ENCODE data around the gene PHTF2. TPM values are rescaled to one million over a fixed set of nuclear protein-coding genes. Genes with fewer than 3 reads are reported as not detected.

PHTF2 gene
- total RNA-seq, 1 donor from 2014 or later = 4.2 TPM

DNA sequence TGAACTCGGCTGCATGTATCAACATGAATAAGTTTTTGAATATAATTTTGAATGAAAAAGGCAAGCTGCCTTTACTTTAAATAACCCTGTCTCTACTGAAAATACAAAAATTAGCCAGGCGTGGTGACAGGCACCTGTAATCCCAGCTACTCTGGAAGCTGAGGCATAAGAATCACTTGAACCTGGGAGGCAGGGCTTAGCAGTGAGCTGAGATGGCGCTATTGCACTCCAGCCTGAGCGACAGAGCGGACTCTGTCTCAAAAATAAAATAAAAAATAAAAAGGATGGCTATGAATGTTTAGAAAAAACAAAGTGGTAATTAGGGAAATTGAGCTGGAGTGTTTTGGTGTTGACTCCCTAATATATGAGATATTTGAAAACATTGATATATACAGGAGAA, 133.3 kb downstream of the PHTF2 start:
- DNase-seq (ENCODE audit: low read depth) (no peak), FAIRE-seq (no peak)
- Histone ChIP-seq H3K36me3 (ENCODE audit: control insufficient read depth, insufficient read depth, low read length) (no peaks in the 10 kb centered on the region), H3K27me3 (ENCODE audit: control insufficient read depth, insufficient read depth, low read length) (no peaks in the 10 kb centered on the region), H3K4me3 (ENCODE audit: low read depth, low read length) (no peak overlapping the region)
- TF ChIP-seq, protein P1, sequence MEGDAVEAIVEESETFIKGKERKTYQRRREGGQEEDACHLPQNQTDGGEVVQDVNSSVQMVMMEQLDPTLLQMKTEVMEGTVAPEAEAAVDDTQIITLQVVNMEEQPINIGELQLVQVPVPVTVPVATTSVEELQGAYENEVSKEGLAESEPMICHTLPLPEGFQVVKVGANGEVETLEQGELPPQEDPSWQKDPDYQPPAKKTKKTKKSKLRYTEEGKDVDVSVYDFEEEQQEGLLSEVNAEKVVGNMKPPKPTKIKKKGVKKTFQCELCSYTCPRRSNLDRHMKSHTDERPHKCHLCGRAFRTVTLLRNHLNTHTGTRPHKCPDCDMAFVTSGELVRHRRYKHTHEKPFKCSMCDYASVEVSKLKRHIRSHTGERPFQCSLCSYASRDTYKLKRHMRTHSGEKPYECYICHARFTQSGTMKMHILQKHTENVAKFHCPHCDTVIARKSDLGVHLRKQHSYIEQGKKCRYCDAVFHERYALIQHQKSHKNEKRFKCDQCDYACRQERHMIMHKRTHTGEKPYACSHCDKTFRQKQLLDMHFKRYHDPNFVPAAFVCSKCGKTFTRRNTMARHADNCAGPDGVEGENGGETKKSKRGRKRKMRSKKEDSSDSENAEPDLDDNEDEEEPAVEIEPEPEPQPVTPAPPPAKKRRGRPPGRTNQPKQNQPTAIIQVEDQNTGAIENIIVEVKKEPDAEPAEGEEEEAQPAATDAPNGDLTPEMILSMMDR (IDR thresholded peaks at IDR 0.05; ENCODE audit: insufficient read depth, low read length, severe bottlenecking) = no peak

DNA sequence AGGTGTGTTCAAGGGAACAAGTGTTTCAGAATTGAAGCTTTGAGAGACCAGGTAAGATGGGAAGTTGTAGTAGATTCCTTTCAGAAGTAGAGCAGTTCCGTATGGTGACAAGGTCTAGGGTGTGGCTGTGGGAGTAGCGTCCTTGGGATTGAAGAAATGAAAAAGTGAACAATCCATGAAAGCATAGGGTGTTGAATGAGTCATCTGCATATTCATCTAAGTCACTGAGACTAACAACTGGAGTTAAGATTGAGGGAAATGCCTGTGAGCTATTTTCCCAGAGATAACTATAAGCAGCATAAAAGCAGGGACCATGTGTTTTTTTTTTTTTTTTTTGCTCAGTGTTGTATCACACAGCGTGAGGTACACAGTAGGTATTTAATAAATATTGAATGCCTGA, 134.8 kb downstream of the PHTF2 start:
- TF ChIP-seq, protein P1 (IDR thresholded peaks at IDR 0.05; ENCODE audit: insufficient read depth, low read length, severe bottlenecking) = no peak
- no peaks in the 10 kb centered on the region for H3K27me3 ChIP-seq (ENCODE audit: control insufficient read depth, insufficient read depth, low read length)
- FAIRE-seq (no peak), DNase-seq (ENCODE audit: low read depth) (peak; percentile 78)
- H3K36me3 ChIP-seq (ENCODE audit: control insufficient read depth, insufficient read depth, low read length) = no peaks in the 10 kb centered on the region
- H3K4me3 ChIP-seq (ENCODE audit: low read depth, low read length) = no peak overlapping the region

DNA sequence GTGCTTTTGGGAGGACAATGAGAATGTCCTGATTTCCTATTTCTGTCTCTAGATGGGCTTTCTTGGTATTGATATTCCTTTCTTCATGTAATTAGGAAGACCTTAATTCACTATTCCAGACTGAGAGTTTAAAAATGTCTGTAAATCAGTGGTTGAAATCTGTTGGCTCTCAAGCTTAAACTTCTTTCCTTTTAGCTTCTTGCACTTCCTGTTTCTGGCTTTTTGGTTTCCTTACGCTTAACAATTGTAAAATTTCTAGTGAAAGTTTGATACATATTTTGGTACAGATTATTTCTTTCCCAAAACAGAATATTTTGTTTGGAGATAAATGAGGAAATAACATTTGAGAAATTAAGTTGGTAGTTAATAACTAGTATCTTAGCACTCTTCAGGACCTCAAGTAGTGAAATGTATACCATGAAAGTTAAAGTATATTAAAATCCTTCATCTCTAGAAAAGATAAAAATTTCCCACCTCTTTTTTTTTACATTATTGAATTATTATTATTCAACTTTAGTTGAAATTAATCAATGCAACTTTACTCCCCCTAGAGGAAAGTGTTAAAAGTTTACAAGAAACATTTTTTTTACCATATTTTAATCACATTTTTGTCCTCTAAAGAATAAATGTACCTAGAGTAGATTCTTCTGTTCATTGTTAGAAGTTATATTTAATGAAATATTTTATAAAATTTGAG, 137.2 kb downstream of the PHTF2 start:
- no peak for FAIRE-seq

DNA sequence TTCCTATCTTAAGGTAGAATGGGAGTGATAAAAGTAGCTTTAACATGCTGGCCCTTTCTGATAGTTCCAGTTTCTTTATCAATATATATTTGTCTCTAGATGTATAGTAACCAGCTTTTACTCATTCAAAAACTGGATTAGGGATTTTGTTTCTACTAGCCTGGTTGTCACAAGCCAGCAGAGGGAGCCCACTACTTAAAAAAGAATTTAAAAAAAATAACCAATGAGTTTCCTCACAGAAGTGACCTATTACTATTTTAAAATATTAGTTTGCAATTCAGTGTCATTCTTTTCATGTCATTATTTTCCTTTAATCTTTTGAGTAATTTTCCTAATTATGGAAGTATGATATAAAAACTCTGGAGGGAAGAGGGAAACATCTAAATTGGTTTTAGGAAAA, 142.1 kb downstream of the PHTF2 start:
- FAIRE-seq = no peak
- Histone ChIP-seq H3K4me3 (ENCODE audit: low read depth, low read length) (no peak overlapping the region), H3K27me3 (ENCODE audit: control insufficient read depth, insufficient read depth, low read length) (no peaks in the 10 kb centered on the region), H3K36me3 (ENCODE audit: control insufficient read depth, insufficient read depth, low read length) (no peaks in the 10 kb centered on the region)
- TF ChIP-seq, protein P1 (IDR thresholded peaks at IDR 0.05; ENCODE audit: insufficient read depth, low read length, severe bottlenecking) = peak; percentile 46
- DNase-seq (ENCODE audit: low read depth) = peak; percentile 27

More for the DNA sequence above, 137.2 kb downstream of the PHTF2 start:
- TF ChIP-seq, protein P1 (IDR thresholded peaks at IDR 0.05; ENCODE audit: insufficient read depth, low read length, severe bottlenecking) = no peak
- Histone ChIP-seq H3K4me3 (ENCODE audit: low read depth, low read length) (no peak overlapping the region), H3K27me3 (ENCODE audit: control insufficient read depth, insufficient read depth, low read length) (no peaks in the 10 kb centered on the region), H3K36me3 (ENCODE audit: control insufficient read depth, insufficient read depth, low read length) (no peaks in the 10 kb centered on the region)
- peak; percentile 19 for DNase-seq (ENCODE audit: low read depth)

DNA sequence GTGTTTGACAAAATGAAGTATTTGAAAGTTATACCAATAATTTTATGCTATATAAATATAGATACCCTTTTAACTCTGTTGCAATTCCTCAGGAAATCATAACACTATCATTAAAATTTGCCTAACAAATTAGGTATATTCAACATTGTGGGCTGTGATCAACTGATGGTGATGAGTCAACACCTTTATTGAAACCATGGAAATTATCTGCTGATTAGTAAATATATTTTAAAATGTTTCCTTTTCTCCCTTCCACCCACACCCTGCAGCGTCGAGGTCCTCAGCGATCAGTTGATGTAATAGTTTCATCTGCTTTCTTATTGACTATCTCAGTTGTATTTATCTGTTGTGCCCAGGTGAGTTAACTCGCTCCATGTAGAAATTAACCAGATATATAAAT, 143.9 kb downstream of the PHTF2 start:
- no peak overlapping the region for H3K4me3 ChIP-seq (ENCODE audit: low read depth, low read length)
- H3K36me3 ChIP-seq (ENCODE audit: control insufficient read depth, insufficient read depth, low read length) = no peaks in the 10 kb centered on the region
- no peaks in the 10 kb centered on the region for H3K27me3 ChIP-seq (ENCODE audit: control insufficient read depth, insufficient read depth, low read length)
- FAIRE-seq = no peak
- TF ChIP-seq, protein P1 (IDR thresholded peaks at IDR 0.05; ENCODE audit: insufficient read depth, low read length, severe bottlenecking) = no peak
- DNase-seq (ENCODE audit: low read depth) = no peak

Data from bronchial epithelial cell (primary cell).